Glomerular visceral epithelial cell (primary cell): Measurements from ENCODE around the gene RRP8.

Experiments
- DNase-seq: peaks from one replicate; pipeline ENCODE4 v3.0.0-alpha.2; 2016; ENCODE audit errors: extremely low spot score

The RRP8 gene

DNA sequence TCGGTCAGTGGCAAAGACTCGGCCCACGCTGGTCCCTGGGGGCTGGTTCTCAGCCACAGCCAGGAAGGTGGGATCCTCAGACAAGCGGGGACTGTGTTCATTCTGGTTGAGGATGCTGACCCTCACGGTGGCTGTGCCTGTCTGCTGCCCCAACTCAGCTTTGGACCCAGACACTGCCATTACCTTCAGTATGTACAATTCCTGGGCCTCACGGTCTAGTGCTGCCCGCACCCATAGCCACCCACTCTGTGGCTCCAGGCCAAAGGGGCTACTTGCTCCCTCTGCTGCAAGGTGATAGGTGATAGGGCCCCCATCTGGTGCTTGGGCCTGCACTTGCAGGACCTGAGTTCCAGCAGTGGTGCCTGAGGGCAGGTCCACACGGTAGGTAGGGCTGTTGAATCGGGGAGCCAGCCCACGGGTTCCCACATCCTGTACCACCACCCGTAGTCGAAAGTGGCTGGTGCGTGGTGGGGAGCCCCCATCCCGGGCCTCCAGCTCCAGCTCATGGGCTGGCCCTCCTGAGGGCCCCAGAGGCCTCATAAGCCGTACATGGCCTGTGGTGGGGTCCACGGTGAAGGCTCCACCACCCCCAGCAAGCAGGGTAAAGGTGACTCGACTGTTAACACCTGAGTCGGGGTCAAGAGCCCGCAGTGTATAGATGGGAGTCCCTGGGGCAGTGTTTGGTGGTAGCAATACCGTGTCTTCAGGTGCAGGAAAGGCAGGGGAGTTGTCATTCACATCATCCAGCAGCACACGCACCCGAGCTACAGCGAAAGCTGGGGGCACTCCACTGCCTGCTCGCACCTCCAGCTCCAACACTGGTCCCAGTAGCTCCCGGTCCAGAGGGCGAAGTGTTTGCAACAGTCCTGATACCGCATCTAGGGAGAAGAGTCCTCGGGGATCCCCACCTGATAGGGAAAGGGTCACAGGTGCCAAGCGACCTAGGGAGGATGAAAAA is 29.0 kb upstream of the RRP8 start:
- DNase-seq: no peak

DNA sequence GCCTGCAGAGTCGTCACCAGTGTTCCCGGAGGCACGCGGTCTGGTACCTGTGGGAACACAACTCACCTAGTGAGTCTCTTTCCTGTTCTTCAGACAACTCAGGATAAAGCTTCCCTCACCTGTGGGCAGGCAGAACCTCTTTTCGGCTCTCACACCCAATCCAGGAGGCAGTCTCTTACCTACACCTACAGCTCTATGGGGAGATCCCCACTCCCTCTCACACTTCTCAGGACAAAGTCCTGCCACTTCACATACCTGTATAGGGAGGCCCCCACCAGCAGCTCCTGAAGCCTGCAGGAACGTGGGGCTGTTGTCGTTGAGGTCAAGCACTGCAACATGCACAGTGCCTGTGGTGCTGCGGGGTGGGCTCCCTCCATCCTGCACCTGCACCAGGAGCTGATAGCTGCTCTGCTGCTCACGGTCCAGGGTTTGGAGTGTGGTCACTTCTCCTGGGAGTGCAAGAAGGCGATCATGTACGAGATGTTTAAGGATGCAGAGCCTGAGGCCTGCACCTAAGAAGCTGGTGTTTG is 28.0 kb upstream of the RRP8 start:
- DNase-seq: no peak

DNA sequence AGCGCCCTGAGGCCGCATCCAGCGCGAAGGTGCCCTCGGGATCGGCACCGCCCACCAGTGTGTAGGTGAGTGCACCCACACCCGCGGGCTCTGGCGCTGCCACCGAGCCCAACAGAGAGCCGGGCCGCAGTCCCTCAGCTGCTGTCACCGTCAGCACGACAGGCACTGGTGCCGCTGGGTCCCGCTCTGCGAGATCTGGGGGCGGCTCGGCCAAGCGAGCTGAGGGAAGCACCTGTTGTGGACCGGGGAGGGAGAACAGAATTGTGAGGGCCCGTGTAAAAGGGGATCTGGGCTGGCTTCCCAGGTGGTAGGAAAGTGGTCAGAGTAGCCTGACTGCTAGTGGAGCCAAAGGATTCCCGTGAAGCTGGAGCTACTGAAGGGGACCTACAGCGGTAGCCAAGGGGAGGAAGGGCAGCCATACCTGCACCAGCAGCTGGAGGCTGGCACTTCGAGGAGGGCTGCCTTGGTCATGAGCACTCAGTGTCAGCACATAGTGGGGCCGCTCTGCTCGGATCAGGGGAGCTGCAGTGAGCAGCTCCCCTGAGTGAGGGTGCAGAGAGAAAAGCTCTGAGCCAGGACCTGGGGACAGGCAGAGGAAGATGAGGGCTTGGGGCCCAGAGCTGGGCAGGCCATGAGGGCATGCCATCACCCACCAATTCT is 27.3 kb upstream of the RRP8 start:
- DNase-seq: no peak

DNA sequence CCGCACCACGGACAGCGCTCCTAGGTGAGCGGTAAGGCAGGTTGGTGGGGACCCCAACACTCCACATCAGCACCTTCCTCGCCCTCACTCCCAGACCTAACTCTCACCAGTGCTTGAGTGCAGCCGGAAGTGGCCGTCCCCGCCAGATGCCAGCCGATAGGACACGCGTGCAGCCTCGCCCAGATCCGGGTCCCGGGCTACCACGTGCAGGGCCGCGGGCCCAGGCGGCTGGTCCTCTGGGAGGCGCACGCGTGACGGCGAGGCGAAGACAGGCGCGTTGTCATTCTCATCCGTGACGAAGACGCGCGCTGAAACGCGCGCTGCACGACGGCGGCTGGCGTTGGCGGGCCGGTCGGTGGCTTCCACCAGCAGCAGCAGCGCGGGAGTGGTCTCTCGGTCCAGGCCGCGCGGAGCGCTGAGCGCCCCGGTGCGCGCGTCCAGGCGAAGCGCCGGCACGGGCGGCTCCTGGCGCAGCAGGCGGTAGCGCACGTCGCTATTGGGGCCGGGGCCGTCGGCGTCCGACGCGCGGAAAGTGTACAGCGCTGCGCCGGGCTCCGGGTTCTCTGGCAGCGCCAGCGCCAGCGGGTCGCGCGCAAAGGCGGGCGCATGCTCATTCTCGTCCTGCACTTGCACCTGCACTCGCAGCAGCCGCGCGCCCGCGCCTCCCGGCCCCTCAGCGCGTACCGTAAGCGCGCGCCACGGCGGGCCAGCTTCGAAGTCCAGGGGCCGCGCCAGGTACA is 26.6 kb upstream of the RRP8 start:
- DNase-seq: no peak

DNA sequence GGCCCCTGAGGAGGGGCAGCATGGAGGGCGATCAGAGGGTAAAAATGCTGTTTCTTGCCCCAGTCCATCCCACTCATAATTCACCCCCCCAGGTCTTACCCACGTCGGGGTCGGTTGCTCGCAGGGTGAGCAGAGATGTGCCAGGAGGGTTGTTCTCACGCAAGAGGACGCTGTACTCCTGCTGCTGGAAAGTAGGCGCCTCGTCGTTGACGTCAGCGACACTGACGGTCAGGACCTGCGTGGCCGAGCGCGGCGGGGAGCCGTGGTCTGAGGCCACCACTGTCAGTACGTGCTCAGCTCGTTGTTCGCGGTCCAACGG is 26.1 kb upstream of the RRP8 start:
- no peak for DNase-seq

DNA sequence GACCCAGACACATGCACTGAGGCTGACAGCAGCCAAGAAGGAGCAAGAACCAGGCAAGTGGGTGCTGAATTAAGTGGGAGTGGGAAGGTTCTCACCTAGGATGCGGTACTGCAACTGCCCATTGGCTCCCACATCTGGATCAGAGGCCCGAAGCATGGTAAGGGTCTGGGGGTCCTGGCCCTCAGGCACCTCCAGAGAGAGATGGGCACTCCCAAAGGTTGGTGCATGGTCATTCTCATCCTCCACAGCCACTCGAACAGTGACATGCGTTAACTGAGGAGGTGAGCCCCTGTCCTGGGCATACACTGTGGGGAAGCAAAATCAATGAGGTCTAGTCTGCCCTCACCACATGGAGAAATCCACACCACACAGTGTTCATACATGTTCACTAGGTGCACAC is 25.1 kb upstream of the RRP8 start:
- no peak for DNase-seq

DNA sequence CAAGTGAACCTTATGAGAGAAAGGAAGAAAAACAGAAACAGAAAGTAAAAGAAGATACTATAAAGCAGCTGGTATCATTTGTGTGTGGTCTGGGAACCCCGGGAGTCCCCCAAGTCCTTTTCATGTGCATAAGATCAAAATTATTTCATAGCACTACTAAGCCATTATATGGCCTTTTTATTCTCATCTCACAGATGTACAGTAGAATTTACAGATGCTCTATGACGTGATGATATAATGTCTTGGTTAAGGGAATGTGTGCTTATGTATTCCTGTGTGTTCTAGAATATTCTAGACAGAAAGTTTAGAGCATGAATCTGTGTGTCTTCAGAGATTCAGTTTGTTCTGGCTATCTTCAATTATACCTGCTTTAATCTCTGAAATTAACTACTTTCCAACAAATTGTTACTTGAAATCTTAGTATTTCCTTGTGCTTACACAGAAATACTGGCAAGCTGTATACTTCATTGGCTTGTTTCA is 24.4 kb upstream of the RRP8 start:
- DNase-seq: no peak

DNA sequence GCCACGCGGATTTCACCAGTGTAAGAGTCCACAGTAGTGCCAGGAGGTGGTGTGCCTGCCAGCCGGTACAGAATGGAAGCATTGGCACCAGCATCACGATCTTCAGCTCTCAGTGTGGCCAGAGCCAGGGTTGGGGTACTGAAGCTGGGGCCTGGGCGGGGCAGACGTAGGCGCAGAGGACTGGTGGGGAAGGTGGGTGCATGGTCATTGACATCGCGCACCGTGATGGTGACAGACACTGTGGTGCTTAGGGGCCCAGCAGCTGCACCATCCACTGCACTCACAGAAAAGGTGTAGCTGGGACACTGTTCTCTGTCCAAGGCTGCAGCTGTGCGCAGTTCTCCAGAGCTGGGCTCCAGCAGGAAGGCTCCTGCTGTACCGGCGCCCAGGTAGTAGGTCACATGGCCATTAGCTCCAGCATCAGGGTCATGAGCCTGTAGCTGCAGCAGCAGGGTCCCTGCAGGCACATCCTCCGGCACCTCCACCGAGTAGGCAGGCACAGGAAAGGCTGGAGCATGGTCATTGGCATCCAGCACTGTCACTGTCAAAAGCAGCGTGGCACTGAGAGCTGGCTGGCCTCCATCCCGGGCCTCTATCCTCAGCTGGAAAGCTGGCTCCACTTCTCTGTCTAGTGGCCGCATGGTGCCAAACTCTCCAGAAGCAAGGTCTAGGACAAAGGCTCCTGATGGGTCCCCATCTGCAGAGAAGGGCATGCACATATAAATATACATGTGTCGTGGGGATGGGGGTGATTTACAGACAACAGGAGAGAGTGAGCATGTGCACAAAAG is 23.8 kb upstream of the RRP8 start:
- DNase-seq: no peak

DNA sequence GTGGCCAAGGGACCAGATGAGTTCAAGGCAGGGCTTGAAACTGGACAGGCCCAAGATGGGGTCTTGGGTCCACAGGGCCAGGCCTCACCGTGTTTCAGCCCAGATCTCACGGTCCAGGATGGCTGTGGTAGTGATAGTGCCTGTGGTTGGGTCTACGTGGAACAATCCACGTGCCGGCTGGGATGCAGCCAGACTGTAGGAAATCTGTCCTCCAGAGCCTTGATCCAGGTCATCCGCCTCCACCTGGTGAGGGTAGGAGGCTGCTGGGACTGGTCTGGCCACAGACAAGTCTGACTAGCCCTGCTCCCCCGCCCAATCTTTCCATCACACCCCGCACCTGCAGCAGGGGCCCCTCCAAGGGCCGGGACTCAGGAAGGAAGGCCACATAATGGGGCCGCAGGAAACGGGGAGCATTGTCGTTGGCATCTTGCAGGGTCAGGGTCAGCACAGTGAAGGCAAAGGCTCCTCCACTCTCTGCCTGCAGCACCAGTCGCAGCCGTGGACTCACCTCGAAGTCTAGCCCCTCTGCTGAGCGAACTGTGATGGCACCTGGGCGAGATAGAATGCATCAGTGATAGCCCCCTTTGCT is 22.5 kb upstream of the RRP8 start:
- DNase-seq: no peak

DNA sequence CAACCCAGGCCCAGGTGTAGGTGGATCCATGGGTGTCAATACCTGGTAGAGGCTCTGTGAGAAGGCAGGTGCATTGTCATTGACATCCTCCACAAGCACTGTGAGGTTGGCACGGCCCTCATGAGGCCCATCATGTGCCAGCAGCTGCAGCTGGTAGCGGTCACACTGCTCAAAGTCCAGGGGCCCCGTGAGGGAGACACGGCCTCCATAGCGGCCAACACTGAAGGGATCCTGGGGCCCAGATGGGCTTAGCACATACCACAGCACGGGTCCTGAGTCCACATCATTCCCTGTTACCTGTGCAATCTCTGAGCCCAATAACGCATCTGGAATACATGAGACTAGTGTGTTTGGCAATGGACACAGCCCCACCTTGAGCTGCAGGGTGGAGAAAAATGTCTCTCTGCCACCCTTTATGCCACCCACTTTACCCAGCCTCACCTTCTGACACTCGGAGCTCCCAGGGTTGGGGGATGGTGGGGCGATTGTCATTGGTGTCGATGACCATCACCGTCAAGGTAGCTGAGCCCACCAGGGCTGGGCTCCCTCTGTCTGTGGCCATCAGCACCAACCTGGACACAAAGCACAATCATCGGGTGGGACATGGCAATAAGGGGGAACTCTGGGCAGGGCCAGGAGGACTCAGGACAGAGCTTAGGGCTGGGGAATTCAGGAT is 21.9 kb upstream of the RRP8 start:
- DNase-seq: no peak

DNA sequence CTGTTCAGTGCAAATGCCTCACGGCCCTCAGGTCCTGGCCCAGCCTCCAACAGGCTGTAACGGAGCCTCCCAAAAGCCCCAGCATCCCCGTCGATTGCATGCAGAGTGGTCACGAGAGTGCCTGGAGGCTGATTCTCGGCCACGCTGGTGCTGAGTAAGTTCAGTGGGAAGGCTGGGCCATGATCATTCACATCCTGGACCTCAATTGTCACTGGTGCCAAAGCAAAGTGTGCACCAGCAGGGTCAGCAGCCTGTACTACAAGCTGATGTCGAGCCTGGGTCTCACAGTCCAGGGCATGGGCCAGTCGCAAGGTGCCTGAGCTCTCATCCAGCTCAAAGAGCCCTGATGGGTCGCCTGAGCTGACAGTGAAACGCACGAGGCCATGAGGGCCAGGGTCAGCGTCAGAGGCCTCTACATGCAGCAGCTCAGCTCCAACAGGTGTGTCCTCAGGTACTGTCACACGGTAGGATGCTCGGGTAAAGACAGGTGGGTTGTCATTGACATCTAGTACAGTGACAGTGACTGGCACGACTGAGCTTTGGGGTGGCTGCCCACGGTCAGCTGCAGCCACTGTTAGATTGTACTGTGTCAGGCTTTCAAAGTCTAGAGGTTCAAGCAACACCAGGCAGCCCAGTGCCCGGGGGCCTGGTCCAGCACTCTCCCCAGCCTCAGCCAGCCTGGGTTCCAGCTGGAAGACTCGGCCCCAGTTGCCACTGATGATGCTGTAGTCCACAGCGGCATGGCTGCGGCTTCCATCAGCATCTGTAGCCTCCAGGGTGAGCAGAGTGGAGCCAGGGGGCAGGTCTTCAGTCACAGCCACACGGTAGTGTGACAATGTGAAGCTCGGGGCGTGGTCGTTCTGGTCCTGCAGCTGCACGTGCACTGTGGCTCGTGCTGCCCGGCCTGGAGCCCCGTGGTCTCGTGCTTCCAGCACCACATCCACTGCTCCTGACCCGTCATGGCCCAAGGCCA is 20.3 kb upstream of the RRP8 start:
- DNase-seq: no peak

DNA sequence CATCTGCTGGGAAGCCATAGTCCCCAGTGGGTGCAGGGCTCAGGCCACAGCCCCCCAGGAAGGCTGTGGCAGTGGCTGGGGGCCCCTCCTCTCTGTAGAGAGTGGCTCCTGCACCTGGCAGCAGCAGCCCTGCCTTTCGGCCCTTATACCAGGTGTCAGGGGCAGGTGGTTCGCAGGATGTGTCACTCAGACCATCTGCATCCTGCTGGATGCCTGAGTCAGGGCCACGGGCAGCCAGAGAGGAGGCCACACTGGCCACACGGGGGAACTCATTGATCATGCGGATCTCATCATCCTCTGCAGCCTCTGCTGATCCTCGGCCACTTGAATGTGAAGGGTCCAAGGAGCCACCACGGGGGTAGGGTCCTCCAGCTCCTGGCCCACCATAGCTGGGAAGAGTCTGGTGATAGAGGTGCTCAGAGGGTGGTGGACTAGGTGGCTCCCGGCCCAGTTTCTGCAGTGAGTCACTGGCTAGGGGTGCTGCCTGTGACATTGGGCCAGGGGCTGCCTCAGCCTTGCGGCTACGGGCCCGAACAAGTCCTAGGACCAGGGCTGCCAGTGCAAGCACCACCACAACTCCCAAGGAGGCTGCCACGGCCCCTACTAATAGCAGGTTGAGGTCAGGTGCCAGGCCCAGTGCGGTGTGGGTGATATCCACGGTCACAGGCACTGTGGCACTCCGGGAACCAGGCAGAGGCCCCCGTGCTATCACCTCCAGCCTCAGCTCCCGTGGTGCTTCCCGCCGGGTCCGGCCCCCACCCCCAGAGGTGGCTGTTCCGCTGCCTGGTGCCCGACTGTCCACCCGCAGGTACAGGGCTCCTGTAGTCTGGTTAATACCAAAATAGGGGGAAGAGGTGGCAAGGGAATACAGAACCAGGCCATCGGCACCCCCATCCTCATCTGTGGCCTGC is 19.1 kb upstream of the RRP8 start:
- no peak for DNase-seq

DNA sequence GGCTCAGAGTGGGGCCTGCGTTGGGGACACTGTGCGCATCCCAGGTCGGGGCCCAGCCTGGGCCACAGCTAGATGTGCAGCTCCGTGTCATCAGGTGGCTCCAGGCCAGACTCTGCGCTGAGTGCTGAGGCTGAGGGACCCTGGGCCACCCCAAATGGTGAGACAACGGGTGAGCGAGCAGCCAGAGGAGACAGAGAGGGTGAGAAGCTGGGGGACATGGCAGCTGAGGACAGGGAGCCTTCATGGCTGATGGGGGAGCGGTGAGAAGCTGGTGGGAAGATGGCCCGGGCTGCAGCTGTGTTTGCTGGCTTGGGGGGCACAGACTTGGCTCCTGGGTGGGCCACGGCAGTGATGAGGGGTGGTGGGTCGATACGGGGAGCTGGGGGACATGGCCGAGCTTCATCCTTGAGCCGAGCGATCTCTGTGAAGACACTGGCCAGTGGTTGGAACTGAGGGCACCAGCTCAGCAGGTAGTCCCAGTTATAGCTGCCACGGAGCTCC is 18.3 kb upstream of the RRP8 start:
- DNase-seq: no peak

DNA sequence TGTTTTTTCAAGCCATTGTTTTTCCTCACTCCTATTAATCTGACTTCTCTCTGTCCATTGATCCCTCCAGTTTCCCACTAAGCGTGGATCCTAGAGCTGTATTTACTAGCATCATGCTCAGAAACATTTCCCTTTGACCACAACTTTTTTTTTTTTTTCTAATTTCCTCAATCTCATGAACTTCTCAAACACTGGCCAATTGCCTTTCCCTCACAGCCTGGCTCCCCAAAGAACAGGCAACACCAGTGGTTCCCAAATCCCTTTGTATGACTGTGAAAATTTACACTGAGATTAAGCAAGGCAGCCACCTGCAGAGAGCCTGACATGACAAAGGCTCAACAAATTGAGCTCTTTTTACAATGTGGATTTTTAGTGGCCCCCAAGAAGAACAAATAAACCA is 17.2 kb upstream of the RRP8 start:
- DNase-seq: no peak

DNA sequence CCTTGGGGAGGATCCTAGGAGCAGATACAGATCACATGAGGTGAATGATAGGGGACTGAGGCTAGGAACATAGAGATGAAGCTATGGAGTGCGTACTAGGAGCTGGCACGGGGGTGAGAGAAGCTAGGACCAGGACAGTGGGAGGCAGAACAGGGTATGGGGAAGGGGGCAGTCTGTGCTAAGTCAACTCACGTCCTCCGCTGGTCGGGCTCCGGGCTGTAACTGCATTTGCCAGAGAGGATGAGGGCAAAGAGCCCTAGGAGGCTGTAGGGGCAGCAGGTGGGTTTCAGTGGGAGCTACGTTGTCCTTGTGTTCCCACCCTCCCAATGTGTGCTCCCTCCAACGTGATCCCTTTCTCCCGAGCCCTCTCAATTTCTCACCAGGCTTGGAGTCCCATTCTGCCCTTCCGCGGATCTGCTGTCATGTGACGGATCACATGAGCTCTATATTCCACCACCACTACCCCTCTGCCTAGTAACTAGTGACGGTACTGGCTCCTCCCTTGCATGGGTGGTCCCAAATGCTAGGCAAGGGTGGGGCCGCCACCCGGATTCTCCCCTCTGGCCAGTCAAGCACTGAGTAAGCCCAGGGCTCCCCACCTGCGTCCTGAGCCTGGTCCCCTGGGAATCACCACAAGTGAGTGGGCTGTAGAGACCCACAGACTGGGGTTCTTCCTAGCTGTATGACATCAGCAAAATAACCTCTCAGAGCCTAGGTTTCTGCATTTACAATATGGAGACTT is 15.8 kb upstream of the RRP8 start, which contains the start of gene TPP1:
Gene TPP1, minus strand, starts transcription at position 419 of the 742 bp plus-strand sequence. Its CDS starts 22 bp downstream, at position 397.
- DNase-seq: peak; percentile 89

DNA sequence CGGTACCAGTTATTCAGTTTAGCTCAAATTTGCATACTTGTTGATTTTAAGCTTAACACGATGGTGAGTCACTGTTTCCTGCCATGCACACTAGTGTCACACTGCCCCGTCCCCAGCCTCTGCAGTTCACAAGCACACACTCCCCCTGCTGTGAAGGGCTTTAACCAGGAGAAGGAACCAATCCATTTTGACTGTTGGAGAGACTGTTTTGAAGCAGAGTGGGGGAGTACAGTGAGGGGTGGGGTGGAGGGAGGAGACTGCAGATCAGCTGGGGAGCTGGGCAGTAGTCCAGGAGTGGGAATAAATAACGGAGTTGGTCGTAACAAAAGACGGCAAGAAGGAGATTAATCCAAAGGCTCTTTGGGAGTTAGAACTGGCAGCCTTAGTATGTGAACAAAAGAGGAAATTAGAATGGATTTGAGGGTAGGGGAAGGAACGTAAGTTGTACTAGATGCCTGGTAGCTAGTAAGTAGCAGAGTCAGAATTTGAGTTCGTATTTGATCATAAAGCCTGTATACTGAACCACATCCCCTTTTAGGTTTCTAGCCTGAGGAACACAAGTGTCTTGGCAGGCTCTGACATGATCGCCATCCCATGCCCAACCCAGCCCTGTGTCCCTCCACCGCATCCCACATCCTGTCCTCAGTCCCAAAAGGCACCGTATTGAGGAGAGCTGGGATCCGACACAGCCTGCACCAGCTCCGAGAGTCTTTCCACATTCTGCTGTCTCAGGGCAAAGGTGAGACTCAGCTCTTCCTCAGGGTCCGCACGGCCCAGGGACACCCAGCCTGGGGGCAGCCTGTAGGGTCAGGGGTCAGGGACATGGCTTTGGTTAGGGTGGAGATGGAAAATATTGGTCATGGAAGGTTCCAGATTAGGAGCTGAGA is 14.9 kb upstream of the RRP8 start:
- DNase-seq: peak; percentile 24
